Measurements from ENCODE around the gene ROR1. TPM values are rescaled to one million over a fixed set of nuclear protein-coding genes. Genes with fewer than 3 reads are reported as not detected.

Gene ROR1
- total RNA-seq, 1 experiment from 2014 or later, result 37.2 TPM

- Mint-ChIP-seq H3K4me1 (ENCODE audit: low read depth, unreplicated experiment) (peaks cover 5% of the 10 kb centered on the region), H3K27ac (ENCODE audit: unreplicated experiment) (no peak overlapping the region)
Measured at GRCh38 chr1:63819795-63820194, 46.0 kb downstream of the ROR1 start.

GRCh38 chr1:63821091-63822005 is 47.5 kb downstream of the ROR1 start:
- ChIA-PET POLR2A (no interaction called here), CTCF (no interaction called here)
- H3K27ac Mint-ChIP-seq (ENCODE audit: unreplicated experiment), result no peak overlapping the region
- Histone ChIP-seq H3K4me1 (no peaks in the 10 kb centered on the region), H3K36me3 (ENCODE audit: control insufficient read depth, insufficient read depth, low read length) (no peaks in the 10 kb centered on the region), H3K9me3 (no peaks in the 10 kb centered on the region), H3K27me3 (replicated peaks; ENCODE audit: control insufficient read depth, insufficient read depth, low read length) (no peaks in the 10 kb centered on the region), H3K4me3 (ENCODE audit: low read depth, low read length) (no peak overlapping the region)
- H3K27me3 Mint-ChIP-seq (ENCODE audit: insufficient read depth, unreplicated experiment), result no peaks in the 10 kb centered on the region
- H3K4me1 Mint-ChIP-seq (ENCODE audit: low read depth, unreplicated experiment), result peaks cover 4% of the 10 kb centered on the region
- BruUV-seq (replicated peaks), result no TSS peak
- no peak for DNase-seq
- H3K4me3 Mint-ChIP-seq (ENCODE audit: unreplicated experiment), result no peak overlapping the region
- no peaks in the 10 kb centered on the region for H3K9me3 Mint-ChIP-seq (ENCODE audit: unreplicated experiment)
- no peak for TF ChIP-seq CTCF (IDR thresholded peaks at IDR 0.05; ENCODE audit: insufficient read depth in 1 of 2, low read depth in 1 of 2, low read length in 1 of 2, severe bottlenecking in 1 of 2, unreplicated experiment in 1 of 2)
- H3K36me3 Mint-ChIP-seq (ENCODE audit: insufficient read depth, unreplicated experiment), result peaks cover 8% of the 10 kb centered on the region
- intact Hi-C loops (cut with micrococcal nuclease; ENCODE audit: unreplicated experiment), result no loop called here

More at GRCh38 chr1:63819795-63820194, 46.0 kb downstream of the ROR1 start:
- Mint-ChIP-seq H3K9me3 (ENCODE audit: unreplicated experiment) (no peaks in the 10 kb centered on the region), H3K27me3 (ENCODE audit: insufficient read depth, unreplicated experiment) (no peaks in the 10 kb centered on the region), H3K36me3 (ENCODE audit: insufficient read depth, unreplicated experiment) (peaks cover 12% of the 10 kb centered on the region), H3K4me3 (ENCODE audit: unreplicated experiment) (no peak overlapping the region)
- H3K36me3 ChIP-seq (ENCODE audit: control insufficient read depth, insufficient read depth, low read length), result no peaks in the 10 kb centered on the region
- no peak for TF ChIP-seq CTCF (IDR thresholded peaks at IDR 0.05; ENCODE audit: insufficient read depth in 1 of 2, low read depth in 1 of 2, low read length in 1 of 2, severe bottlenecking in 1 of 2, unreplicated experiment in 1 of 2)
- no peaks in the 10 kb centered on the region for H3K4me1 ChIP-seq
- no peak overlapping the region for H3K4me3 ChIP-seq (ENCODE audit: low read depth, low read length)
- H3K27me3 ChIP-seq (replicated peaks; ENCODE audit: control insufficient read depth, insufficient read depth, low read length), result no peaks in the 10 kb centered on the region
- DNase-seq, result no peak
- no TSS peak for BruUV-seq (replicated peaks)
- CTCF ChIA-PET, result no interaction called here
- no peaks in the 10 kb centered on the region for H3K9me3 ChIP-seq
- POLR2A ChIA-PET, result no interaction called here
- intact Hi-C loops (cut with micrococcal nuclease; ENCODE audit: unreplicated experiment), result no loop called here

GRCh38 chr1:63822540-63822939 is 48.7 kb downstream of the ROR1 start:
- Mint-ChIP-seq H3K27me3 (ENCODE audit: insufficient read depth, unreplicated experiment) (no peaks in the 10 kb centered on the region), H3K9me3 (ENCODE audit: unreplicated experiment) (no peaks in the 10 kb centered on the region), H3K36me3 (ENCODE audit: insufficient read depth, unreplicated experiment) (peaks cover 8% of the 10 kb centered on the region), H3K4me3 (ENCODE audit: unreplicated experiment) (no peak overlapping the region), H3K4me1 (ENCODE audit: low read depth, unreplicated experiment) (no peaks in the 10 kb centered on the region), H3K27ac (ENCODE audit: unreplicated experiment) (no peak overlapping the region)
- no peak for DNase-seq
- Histone ChIP-seq H3K36me3 (ENCODE audit: control insufficient read depth, insufficient read depth, low read length) (no peaks in the 10 kb centered on the region), H3K9me3 (no peaks in the 10 kb centered on the region), H3K4me1 (no peaks in the 10 kb centered on the region), H3K4me3 (ENCODE audit: low read depth, low read length) (no peak overlapping the region), H3K27me3 (replicated peaks; ENCODE audit: control insufficient read depth, insufficient read depth, low read length) (no peaks in the 10 kb centered on the region)
- CTCF ChIA-PET, result no interaction called here
- POLR2A ChIA-PET, result no interaction called here
- intact Hi-C loops (cut with micrococcal nuclease; ENCODE audit: unreplicated experiment), result no loop called here
- no TSS peak for BruUV-seq (replicated peaks)
- no peak for TF ChIP-seq CTCF (IDR thresholded peaks at IDR 0.05; ENCODE audit: insufficient read depth in 1 of 2, low read depth in 1 of 2, low read length in 1 of 2, severe bottlenecking in 1 of 2, unreplicated experiment in 1 of 2)

Measured in Caco-2 (cell line).